GM19025 (cell line): ENCODE measurements around the gene HOXA1.

Experiments used
- ATAC-seq: cut with Tn5 transposase; IDR thresholded peaks from one replicate; pipeline ENCODE4 v1.9.1; 2021; ENCODE audit warnings: mild to moderate bottlenecking, low read depth, moderate library complexity; ENCODE audit not compliant: unreplicated experiment

Gene HOXA1

DNA sequence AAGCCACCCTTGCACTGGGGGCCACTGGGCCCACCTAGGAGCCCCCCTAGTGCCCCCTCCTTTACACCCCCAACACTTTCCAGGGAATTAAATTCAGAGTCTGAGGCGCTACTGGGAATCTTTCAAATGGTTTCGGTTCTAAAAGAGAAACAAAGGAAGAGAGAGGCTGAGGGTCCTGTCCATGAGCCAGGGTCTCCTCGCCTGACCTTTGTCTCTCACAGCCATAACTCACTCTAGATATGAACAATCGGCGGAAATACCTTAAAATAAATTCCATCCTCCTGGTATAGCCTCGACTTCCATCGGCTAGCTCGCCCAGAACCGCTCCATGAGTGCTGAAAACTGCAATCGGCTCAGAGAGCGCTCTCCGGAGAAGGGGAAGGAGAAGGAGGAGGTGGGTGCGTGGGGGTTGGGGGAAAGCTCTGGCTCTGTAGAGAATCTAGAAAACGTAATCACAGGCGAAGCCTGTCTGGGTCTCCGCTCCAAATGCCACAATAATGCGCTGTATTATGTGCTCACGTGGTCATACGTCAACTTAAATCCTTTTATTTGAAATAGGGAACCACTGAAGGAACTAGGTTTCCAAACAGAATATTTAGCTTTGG lies 22.2 kb upstream of the HOXA1 start:
- ATAC-seq, result no peak

GRCh38 chr7:27116962-27117886 lies 21.4 kb upstream of the HOXA1 start:
- no peak for ATAC-seq

- no peak for ATAC-seq
Observed at GRCh38 chr7:27116031-27116961, 20.5 kb upstream of the HOXA1 start.

- no peak for ATAC-seq
Observed at GRCh38 chr7:27115221-27116026, 19.6 kb upstream of the HOXA1 start.

- ATAC-seq, result no peak
Observed at GRCh38 chr7:27114881-27115220, 19.1 kb upstream of the HOXA1 start.

DNA sequence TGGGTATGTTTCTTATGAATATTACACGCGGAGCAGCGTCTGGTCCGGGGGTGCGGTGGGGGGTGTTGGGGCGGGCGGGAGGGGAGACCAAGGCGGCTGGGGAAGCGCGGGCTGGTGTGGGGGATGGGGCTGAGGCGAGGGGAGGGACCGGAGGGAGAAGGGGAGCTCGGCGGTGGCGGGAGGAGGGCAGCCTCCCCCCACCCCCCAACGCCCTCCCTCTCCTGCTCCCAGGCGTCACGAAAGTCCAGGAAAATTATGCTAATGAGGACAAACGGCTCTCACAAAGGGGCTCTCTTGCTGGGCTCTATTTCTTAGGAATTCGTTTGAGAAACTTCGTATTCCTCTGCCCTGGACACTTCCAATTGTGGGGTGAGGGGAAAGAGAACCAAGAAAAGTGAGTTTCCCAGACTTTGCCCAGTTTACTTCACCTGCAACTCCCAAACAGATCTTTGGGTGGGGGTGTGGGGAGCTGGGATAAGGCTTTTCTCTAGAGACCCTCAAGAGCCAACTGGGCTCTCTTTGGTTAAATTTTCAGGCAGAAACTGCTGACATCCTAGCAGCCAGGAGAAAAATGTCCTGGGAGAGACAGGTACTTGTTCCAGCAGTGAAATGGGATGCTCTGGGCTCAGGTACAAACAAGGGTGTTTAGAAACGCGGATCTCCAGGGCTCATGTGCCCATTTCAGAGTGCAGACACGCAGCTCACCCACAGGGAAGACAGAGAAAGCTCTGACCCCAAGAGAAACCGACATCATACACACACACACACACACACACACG lies 18.4 kb upstream of the HOXA1 start:
- ATAC-seq, result no peak

GRCh38 chr7:27112955-27113949 lies 17.5 kb upstream of the HOXA1 start:
- no peak for ATAC-seq

GRCh38 chr7:27112361-27112760 lies 16.6 kb upstream of the HOXA1 start:
- no peak for ATAC-seq

GRCh38 chr7:27111751-27112277 lies 16.0 kb upstream of the HOXA1 start:
- ATAC-seq, result no peak

- ATAC-seq, result no peak
Observed at GRCh38 chr7:27111042-27111750, 15.4 kb upstream of the HOXA1 start.

- ATAC-seq, result no peak
Observed at GRCh38 chr7:27110186-27111031, 14.6 kb upstream of the HOXA1 start.

DNA sequence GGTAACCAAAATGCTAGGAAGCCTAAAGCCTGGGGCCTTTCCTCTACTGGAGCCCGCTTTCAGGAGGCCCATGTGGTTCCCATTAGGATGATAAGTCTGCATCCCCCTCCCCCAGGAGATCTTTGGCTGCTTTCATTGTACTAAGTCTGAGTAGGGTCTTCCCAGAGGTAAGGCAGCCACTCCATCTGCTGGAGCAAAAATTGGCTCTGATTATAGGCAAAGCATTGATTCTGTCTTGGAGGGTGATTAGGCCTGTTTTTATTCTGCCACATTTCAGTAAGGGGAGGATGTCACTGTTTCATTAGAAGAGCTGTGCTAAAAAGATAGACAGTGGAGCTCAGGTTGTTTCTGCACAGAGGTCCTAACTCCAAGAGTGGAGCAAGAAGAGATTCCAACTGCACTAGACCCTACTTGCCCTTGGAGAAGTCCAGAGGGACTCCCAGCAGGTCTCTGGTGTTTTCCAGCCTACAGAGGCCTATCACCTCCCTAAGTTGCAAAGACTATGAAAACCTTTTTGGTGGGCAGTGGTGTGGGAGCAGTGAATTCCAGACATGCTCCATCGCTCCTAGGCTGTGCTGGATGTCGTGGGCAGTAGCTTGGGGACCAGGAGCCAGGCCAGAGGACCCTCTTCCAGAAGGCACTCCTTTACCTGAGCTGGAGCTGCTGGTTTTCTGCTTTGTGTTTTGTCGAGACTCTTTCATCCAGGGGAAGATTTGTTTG lies 13.8 kb upstream of the HOXA1 start:
- no peak for ATAC-seq

GRCh38 chr7:27108390-27109127 lies 12.8 kb upstream of the HOXA1 start:
- no peak for ATAC-seq

GRCh38 chr7:27107391-27108381 lies 11.9 kb upstream of the HOXA1 start:
- no peak for ATAC-seq
